HG02973 (cell line): Measurements from ENCODE around the gene ARHGEF17.

ENCODE experiments used
- ATAC-seq: cut with Tn5 transposase; IDR thresholded peaks from one replicate; pipeline ENCODE4 v1.9.1; 2021; ENCODE audit warnings: moderate library complexity; ENCODE audit not compliant: unreplicated experiment

The ARHGEF17 gene

DNA sequence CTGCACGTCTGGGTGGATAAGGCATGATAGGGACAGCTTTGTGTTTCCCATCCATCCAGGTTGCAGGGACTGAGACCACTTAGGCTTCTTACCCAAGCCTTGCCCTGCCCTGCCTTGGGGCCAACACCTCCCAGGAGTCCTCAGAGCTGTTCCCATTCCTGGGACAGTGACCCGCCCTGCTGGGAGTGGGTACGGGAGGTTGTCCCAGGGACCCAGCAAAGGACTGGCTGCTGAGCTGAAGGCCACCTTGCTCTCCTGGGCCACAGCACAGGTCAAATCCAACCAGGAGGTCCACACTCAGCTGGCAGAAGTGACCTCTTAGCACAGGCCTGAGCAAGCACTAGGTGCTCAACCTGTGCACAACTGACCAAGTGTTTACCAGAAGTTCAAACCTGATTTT, 16.9 kb upstream of the ARHGEF17 start:
- ATAC-seq, result no peak

DNA sequence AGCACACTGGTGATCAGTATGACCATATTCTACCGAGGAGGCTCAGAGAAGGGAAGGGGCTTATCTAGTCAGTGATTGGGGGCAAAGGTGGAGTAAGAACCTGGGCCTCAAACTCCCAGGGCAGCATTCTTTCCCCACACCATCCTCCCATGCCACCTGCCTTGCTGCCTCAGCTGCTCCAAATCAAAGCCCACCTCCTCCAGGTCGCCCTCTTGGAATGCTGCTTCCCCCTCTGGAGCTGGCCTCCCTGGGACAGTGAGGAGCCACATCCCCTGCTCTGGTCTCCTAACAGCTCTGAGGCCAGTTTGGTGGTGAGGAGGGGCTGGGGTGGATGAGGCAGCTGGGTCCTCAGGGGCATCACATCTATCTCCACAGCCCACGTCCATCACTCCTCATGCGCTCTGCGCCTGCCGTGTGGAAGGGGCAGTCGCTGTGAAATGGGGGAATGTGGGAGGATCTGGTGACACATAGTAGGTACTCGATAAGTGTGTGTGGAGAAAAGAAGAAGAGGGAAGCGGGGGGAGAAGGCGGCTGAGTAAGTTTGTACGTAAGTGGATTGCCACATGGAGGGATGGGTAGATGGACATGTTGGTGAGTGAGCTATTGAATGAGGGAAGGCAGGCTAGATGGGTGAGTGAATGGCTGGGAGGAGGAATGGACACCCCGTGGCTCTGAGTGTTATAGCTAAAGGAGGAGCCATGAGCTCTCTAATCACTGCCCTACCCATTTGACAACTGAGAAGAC, 16.1 kb upstream of the ARHGEF17 start:
- ATAC-seq, result no peak

DNA sequence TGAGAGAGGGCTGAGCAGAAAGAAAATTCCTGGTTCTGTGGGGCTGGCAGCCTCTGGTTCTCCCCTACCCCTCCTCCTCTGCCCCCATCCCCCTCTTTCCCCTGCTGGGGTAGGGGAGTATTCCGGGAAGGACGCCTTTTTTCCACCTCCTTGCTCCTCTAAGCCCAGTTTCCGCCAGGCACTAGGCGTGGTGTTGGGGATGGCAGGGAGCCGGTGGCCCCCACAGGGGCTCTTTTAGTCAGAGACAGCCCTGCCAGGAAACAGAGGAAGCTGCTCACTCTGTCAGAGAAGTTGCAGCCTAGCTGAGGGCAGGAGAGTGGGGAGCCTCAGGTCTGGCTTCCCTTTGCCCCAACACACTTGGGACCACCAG, 15.6 kb upstream of the ARHGEF17 start:
- ATAC-seq, result no peak

DNA sequence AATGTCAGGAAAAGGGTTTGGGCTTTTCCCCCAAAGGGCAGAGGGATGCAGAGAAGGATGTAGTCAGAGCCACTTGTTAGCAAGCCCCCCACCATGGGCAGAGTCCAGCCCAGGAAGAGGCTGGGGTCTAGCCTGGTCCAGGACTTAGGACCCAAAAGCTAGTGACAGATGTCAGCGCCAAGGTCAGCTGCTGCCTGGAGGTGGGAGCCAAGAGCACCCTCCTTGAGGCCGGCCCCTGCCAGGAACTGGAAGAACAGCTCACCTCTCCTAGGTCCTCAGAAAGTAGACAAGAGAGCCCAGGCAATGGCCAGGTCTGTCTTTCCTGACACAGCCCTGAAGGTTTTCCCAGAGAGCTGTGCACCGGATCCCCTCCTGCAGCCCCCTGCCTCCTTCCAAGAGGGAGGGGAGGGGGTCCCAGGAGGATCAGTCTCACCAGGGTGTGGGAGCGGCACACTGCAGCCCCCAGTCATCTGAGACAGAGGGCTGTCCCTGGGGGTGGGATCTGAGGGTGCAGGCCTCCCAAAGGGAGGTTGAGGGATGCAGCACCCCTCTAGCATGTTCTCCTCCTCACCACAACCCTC, 14.6 kb upstream of the ARHGEF17 start:
- no peak for ATAC-seq

DNA sequence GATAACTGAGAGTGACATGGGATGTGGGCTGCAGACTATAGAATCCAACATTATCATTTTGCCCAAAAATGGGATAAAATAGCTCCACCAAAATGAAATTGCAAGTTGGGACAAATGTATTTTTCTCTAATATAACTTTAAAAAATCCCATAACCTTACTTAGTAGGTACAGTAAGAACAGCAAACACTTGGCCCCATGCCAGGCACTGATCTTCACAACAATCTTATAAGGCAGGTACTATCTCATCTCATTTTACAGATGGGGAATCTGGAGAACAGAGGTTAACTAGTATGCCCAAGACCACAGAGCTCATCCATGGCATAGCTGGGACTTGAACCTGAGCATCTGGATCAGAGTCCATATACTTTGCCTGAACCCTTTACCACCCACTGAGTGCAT, 13.5 kb upstream of the ARHGEF17 start:
- no peak for ATAC-seq

DNA sequence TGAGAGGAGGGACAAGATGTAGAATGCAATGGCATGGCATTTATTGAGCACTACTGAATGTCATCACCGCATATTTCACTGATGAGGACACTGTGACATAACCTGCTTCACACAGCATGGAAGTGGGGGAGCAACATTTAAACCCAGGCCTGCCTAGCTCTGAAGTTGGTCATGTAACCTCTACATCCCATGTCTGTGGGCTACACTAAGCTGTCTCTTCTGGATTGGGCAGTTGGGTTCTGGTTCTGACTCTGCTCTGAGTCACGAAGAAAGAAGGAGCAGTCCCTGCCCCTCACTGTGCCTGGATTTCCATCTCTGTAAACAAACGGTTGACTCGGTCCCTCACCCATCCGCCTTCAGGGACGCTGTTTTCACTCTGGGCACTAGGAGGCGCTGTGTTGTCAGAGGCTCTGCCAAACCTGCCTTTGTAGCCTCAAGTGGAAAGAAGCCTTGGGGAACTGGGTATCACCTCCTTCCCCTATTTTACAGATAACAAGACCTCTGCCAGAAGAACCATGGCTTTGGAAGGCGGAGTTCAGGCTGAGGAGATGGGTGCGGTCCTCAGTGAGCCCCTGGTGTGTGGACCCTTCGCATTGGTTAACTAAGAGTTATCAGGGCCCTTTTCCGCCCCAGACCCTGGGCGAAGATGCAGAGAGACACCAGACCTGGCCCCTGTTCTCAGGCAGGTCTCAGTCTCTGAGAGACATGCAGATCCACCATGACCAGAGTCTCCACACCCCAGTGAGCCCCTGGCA, 12.7 kb upstream of the ARHGEF17 start:
- no peak for ATAC-seq

DNA sequence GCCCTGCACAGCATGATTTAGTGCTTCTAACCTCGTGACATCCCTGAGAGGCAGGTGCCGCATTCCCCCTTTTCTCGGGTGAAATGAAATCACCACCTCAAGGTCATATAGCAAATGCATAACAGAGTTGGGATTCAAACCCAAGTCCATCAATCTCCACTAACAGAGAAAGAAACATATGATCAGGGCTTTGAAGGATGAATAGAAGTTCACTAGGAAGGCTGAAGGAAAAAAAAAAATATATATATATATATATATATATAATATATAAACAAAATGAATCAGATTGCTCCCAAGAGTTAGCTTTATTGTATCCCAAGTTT, 12.1 kb upstream of the ARHGEF17 start:
- ATAC-seq, result no peak

DNA sequence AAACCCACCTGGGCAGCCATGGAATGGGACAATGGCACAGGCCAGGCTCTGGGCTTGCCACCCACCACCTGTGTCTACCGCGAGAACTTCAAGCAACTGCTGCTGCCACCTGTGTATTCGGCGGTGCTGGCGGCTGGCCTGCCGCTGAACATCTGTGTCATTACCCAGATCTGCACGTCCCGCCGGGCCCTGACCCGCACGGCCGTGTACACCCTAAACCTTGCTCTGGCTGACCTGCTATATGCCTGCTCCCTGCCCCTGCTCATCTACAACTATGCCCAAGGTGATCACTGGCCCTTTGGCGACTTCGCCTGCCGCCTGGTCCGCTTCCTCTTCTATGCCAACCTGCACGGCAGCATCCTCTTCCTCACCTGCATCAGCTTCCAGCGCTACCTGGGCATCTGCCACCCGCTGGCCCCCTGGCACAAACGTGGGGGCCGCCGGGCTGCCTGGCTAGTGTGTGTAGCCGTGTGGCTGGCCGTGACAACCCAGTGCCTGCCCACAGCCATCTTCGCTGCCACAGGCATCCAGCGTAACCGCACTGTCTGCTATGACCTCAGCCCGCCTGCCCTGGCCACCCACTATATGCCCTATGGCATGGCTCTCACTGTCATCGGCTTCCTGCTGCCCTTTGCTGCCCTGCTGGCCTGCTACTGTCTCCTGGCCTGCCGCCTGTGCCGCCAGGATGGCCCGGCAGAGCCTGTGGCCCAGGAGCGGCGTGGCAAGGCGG, 11.4 kb upstream of the ARHGEF17 start:
- ATAC-seq, result no peak

DNA sequence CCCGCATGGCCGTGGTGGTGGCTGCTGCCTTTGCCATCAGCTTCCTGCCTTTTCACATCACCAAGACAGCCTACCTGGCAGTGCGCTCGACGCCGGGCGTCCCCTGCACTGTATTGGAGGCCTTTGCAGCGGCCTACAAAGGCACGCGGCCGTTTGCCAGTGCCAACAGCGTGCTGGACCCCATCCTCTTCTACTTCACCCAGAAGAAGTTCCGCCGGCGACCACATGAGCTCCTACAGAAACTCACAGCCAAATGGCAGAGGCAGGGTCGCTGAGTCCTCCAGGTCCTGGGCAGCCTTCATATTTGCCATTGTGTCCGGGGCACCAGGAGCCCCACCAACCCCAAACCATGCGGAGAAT, 10.9 kb upstream of the ARHGEF17 start:
- no peak for ATAC-seq

DNA sequence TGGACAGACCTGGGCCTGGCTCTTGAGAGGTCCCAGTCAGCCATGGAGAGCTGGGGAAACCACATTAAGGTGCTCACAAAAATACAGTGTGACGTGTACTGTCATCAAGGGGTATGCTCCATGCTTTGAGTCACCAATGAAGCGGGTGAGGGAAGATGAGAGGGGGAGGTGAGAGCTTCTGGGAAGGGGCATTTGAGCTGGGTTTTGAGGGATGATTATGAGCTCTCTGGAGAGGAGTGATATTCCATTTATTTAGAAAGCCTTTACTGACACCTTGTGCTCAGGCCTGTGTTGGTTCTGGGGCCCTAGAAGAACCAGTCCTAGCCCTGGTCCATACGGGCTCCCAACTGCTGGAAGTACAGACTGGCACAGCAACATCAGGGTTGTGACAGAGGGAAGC, 10.4 kb upstream of the ARHGEF17 start:
- no peak for ATAC-seq

DNA sequence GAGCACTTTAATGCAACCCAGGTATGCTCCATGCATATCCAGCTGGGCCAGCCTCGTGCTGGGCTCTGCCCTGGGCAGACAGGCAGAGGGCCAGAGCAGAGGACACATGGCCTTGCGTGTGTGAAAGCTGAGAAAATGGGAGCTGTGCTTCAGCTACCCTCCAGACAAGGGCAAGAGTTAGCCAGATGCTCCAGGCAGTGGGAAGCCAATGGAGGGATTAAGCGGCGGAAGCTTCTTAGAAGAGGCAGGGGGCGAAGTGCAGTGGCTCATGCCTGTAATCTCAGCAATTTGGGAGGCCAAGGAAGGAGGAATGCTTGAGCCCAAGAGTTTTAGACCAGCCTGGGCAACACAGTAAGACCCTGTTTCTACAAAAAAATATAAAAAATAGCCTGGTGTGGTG, 9.8 kb upstream of the ARHGEF17 start:
- no peak for ATAC-seq

DNA sequence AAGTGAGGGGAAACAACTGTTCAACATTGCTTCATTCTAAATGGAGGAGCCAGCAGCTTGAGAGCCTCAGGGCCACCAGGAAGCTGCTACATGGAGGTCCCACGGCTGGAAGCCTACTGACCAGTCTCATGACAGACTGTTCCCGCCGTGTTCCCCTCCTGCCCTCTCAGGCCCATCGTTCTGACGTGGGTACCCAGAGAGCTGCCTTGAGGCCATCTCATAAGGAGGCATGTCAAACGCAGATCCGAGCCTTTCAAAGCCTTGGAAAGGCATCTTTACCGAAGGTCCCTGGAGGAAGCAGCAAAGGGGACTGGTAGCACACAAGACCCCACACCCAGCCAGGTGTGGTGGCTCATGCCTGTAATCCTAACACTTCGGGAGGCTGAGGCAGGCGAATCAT, 8.3 kb upstream of the ARHGEF17 start:
- no peak for ATAC-seq

DNA sequence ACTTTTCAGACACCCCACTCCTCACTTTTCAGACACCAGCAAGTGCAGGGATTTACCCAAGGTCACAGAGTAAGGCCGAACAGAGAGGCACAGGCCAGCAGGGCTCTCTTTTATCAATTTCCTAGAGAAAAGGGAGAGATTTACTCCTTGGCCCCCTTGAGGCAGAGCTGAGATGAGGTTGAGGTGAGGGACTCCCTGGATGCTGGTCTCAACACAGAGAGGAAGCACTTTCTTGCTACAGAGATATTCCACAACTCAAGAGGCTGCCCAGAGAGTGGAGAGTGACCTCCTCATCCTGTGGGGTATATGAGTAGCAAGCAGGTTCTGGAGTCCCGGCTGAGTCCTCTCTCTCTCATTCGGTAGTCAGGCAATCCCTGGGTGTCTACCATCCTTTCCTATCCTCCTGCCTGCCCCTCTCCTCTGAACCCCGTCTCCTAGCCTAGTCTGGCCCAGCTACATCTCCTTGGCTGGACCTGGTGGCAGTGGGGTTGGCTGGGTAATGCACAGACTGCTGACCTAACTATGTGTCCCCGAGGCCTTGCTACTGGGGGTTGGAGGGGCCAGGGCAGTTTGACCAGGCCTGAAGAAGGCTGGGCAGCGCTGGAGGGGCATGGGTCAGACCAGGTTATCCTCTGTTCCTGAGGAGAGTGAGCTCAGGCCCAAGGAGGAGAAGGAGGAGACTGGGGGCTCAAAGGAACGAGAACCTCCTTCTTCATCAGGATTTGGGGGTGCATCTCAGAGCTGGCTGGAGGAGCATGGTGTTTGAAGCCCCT, 1.8 kb upstream of the ARHGEF17 start:
- no peak for ATAC-seq

DNA sequence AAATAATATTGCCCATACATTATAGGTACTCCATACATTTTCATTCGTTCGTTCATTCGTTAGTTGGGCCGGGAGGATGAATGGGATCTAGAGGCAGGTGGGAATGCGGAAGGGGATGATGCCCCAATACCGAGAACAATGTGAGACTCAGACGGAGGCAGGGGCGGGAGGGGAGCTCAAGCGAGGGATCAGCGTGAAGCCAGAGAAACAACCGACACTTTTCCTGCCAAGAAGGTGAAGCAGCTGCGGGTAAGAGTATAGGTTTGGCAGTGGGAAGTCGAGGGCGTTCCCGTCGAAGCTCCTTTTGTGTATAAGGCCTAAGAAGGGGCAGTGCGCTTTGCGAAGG, 1.1 kb upstream of the ARHGEF17 start:
- ATAC-seq, result no peak

DNA sequence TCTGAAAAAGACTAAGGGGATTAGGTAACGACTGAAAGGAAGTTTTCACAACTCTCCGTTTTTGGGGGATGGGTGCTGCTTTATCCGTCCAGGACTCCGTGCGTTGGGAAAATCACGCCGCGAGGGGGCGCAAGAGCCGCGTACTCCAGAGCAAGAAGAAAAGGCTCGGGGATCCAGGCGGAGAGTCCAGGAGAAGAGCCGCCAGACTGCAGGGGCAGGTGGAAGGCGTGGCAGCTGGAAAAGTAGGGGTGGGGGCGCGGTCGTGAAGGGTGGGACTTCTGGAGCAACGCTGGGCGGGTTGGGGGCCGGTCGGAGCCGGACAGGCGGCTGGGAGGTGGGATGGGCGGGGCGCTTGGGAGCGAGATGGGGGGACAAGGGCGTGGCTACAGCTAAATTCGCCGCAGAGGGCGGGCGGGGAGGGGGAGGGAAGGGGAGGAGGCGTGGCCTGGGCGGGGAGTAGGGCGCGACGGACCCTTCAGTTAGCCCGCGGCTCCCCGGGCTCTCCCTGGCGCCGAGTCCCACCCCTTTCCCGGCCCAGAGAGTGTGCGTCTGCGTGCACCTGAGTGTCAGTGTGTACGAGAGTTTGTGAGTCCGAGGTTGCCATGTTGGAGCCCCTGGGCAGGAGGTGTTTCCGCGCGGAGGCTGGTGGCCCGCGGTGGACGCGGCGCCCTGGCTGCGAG, 613 bp upstream of the ARHGEF17 start:
- peak; percentile 48 for ATAC-seq

DNA sequence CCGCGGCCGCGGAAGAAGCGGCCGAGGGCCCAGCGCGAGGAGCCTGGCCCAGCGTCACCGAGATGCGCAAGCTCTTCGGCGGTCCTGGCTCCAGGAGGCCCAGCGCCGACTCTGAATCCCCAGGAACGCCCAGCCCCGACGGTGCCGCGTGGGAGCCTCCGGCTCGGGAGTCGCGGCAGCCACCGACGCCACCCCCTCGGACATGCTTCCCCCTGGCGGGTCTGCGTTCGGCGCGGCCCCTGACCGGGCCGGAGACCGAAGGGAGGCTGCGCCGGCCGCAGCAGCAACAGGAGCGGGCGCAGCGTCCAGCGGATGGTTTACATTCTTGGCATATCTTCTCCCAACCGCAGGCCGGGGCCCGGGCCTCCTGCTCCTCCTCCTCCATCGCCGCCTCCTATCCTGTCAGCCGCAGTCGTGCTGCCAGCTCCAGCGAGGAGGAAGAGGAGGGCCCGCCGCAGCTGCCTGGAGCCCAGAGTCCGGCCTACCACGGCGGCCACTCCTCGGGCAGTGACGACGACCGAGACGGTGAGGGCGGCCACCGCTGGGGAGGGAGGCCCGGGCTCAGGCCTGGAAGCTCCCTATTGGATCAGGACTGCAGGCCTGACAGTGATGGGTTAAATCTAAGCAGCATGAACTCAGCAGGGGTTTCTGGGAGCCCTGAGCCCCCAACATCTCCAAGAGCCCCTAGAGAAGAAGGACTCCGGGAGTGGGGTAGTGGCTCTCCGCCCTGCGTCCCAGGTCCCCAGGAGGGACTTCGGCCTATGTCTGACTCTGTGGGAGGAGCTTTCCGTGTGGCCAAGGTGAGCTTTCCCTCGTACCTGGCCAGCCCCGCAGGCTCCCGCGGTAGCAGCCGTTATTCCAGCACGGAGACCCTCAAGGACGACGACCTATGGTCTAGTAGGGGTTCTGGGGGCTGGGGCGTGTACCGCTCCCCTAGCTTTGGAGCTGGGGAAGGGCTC, 1.2 kb downstream of the ARHGEF17 start:
- no peak for ATAC-seq

DNA sequence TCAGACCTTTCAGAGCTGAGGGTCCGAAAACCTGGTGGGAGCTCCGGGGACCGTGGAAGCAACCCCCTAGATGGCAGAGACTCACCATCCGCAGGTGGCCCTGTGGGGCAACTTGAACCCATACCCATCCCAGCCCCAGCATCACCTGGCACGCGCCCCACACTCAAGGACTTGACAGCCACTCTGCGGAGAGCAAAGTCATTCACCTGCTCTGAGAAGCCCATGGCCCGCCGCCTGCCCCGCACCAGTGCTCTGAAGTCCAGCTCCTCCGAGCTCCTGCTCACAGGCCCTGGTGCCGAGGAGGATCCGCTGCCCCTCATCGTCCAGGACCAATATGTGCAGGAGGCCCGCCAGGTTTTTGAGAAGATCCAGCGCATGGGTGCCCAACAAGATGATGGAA, 2.0 kb downstream of the ARHGEF17 start:
- ATAC-seq, result no peak

DNA sequence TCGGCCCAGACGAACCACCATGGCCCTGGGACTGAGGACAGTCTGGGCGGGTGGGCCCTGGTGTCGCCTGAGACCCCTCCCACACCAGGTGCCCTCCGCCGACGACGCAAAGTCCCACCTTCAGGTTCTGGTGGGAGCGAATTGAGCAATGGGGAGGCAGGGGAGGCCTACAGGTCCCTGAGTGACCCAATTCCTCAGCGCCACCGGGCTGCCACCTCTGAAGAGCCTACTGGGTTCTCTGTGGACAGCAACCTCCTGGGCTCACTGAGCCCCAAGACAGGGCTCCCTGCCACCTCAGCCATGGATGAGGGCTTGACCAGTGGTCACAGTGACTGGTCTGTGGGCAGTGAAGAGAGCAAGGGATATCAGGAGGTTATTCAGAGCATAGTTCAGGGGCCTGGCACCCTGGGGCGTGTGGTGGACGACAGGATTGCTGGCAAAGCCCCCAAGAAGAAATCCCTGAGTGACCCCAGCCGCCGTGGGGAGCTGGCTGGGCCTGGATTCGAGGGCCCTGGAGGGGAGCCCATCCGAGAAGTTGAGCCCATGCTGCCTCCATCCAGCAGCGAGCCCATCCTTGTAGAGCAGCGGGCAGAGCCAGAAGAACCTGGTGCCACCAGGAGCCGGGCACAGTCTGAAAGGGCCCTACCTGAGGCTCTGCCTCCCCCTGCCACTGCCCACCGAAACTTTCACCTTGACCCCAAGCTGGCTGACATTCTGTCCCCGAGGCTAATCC, 2.8 kb downstream of the ARHGEF17 start:
- ATAC-seq, result no peak

DNA sequence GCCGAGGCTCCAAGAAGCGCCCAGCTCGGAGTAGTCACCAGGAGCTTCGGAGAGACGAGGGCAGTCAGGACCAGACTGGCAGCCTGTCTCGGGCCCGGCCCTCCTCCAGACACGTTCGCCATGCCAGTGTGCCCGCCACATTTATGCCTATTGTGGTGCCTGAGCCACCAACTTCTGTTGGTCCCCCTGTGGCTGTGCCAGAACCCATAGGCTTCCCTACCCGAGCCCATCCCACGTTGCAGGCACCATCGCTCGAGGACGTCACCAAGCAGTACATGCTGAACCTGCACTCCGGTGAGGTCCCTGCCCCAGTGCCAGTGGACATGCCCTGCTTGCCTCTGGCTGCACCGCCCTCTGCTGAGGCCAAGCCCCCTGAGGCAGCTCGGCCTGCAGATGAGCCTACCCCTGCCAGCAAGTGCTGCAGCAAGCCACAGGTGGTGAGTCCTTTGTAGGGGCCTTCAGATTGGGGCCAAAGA, 3.4 kb downstream of the ARHGEF17 start:
- ATAC-seq, result no peak
